Measurements from ENCODE around the gene CFAP77.

Gene CFAP77

GRCh38 chr9:132457504-132458236 lies 47.7 kb downstream of the CFAP77 start:
- DNase-seq = no peak

- no peak for DNase-seq
These were observed 48.4 kb downstream of the CFAP77 start for GRCh38 chr9:132458432-132458831.

- DNase-seq = no peak
These were observed 49.6 kb downstream of the CFAP77 start for GRCh38 chr9:132459661-132460060.

DNA sequence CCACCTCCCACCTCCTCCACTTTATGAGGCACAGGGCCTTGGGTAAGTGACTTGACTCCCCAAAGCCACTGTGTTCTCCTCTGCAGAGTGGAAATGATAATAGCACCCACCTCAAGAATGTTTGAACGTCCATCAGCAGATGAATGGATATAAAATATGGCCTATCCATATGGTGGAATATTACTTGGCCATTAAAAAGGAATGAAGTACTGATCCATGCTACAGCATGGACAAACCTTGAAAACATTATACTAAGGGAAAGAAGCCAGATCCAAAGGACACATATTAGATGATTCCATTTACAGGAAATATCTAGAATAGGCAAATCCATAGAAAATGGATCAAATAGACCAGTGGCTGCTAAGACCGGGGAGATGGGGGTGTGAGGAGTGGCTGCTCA lies 50.2 kb downstream of the CFAP77 start:
- no peak for DNase-seq

- DNase-seq = no peak
These were observed 51.4 kb downstream of the CFAP77 start for GRCh38 chr9:132461281-132461896.

- no peak for DNase-seq
These were observed 52.0 kb downstream of the CFAP77 start for GRCh38 chr9:132461971-132462370.

GRCh38 chr9:132464547-132464946 lies 54.5 kb downstream of the CFAP77 start:
- no peak for DNase-seq

DNA sequence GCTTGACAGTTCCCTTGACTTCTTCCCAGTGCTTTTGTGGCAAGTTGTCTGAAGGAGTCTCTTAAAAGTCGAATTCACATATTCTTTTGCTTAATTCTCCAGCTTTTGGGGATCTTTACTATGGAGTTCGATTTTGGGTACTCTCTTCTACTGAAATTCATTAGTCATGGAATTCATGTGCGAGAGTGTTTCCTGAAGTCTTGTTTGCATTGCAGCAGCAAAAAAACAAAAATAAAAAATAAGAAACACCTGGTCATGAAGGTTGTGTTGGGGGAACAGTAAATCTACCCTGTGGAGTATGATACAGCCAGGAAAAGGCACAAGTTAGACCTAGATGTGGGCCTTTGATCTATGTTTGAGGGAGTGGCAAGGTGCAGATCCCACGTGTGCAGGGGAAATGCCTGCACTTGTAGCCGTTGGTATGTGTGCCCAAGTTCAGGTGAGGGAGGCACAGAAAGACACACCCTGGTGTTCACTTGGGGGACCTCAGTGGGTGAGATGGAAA lies 55.2 kb downstream of the CFAP77 start:
- DNase-seq = no peak

- DNase-seq = peak; percentile 8 to 49
These were observed 62.2 kb downstream of the CFAP77 start for GRCh38 chr9:132472199-132472598.

- DNase-seq = peak in 1 of 2 experiments; percentile 49
These were observed 62.6 kb downstream of the CFAP77 start for GRCh38 chr9:132472599-132472998.

DNA sequence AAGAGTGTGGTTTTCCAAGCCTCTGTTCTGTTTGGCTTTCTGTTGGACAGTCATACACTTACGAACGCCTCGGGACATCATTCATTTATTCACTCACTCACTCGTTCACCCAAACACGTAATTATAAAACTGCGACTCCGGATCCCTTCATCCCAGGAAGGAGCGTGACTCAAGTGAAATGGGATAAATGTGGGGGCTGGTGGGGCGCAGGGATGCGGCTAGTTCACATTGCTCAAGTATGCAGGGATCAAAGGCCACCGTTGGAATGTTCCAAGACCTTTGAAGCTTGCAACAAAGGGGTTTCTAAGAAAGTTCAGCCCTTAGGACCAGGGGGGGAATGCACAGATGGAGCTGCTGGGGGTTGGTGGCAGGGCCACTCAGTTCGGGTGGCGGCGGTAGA lies 64.2 kb downstream of the CFAP77 start:
- DNase-seq = no peak

DNA sequence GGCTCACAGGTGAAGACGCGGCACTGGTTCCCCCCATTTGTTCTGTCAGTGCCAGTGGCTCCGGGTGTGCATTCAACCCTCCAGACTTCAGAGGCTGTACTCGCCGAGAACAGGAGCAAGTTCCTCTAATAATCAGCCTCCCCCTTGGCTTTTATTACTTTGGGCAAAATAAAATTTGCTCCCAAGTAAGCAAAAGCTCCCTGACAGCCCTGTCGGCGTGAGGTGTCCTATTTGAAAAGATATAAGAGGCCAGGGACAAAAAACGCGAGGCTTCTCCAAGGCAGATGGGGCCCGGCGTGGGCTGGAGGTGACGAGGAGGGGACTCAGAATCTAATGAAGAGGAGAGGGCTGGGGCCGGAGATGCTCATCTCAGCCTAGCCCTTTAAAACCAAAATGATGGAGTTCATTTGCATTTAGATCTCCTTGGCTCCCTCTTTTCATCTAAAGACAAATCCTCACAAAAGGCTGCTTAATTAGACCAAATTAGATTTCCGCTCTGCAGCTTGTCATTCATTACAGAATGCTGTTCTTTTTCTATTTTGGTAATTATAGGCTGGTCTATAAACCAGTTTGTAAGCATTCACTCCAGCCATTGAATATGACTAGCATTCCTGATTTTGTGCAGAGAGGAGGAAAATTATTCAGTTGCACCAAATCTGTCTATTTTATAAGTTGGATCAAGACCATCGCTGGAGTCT lies 68.5 kb downstream of the CFAP77 start:
- DNase-seq = no peak

GRCh38 chr9:132479733-132480132 lies 69.7 kb downstream of the CFAP77 start:
- DNase-seq = no peak

GRCh38 chr9:132481053-132481849 lies 71.2 kb downstream of the CFAP77 start:
- DNase-seq = no peak

DNA sequence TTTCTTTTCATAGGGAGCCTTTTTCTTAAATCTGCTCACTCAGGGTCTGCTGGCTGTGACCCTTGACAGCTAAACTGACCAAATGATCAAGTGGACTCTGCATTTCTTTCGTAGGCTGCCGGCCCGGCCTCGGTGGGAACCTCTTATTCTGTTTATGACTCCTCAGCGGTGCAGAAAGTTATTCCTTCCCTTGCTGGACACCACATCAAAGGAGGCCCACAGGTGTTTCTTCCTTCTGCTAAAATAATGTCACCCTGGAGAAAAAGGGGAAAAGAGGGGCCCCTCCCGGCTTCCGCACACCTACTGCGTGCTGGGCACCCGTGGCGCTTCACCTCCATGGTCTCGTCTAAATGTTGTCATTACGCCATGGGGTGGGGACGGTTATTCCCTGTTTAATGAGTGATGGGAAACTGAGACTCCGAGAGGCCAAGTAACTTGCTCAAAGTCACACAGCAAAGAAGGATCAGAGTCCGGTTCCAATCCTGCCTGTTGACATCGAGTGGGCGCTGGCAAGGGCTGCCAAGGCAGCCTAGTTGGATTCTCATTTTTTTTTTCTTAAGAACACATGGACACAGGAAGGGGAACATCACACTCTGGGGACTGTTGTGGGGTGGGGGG lies 72.3 kb downstream of the CFAP77 start:
- DNase-seq = no peak

- DNase-seq = no peak
These were observed 75.4 kb downstream of the CFAP77 start for GRCh38 chr9:132485393-132485792.

- DNase-seq = no peak
These were observed 76.8 kb downstream of the CFAP77 start for GRCh38 chr9:132486706-132487350.

DNA sequence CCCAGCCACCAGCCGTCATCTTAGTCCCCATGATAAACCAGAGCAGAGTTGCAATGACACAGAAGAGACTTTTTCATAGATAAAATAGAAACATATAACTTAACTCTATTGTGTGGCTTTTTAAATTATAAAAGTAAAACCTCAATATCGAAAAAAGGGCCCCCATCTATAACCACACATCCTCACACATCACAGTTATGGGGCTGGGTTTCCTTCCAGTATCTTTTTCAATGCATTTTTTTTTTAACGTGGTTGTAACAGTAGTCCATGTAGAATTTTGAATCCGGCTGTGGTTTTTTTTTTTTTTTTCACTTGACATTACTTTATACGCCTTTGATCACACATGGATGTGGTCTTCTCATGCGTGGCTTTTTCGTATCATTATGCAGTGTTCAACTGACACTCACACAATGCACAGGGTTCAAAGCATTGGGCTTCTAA lies 77.4 kb downstream of the CFAP77 start:
- no peak for DNase-seq

DNA sequence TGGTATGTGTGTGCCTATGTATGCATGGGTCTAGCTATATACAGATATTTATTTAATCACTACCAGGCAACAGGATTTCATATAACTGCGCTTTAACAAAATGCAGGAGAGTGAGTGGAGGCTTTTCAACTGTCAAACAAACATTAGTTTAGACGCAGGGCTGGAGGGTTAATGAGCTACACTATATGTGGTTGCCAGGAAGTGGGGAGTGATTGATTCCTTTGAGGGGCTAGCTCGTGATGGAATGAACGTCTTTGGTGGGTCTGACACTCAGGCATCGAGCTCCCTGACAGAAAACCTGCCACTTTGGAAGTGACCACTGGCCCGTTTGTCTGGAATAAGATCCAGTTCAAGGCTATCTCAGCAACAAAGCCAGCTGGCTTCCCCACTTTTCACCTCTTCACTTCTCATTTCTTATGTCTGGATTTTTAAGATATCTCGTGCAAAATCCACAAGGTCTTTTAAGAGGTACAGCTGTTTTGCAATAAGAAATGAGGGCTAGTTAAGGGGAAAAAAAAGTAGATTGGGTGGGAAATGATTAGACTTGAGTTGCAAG lies 78.0 kb downstream of the CFAP77 start:
- DNase-seq = no peak

DNA sequence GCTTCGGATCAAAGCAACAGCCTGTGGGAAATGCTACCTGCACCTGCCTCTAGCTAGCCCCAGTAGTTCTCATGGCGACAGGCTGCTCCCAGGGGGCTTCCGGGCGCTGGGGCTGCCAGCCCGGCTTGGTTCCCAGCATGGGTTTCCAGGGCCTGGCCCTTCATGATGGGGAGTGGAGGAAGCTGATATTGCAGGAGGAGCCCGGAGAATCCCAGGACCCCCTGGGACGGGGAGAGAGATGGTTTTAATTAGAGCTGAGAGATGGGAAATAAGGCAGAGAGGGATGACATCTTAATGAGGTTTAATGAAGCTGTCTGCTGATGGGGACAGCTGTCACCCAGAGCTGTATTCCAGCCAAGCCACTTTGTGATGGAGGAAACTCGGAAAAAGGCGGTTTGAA lies 78.6 kb downstream of the CFAP77 start:
- DNase-seq = no peak

DNA sequence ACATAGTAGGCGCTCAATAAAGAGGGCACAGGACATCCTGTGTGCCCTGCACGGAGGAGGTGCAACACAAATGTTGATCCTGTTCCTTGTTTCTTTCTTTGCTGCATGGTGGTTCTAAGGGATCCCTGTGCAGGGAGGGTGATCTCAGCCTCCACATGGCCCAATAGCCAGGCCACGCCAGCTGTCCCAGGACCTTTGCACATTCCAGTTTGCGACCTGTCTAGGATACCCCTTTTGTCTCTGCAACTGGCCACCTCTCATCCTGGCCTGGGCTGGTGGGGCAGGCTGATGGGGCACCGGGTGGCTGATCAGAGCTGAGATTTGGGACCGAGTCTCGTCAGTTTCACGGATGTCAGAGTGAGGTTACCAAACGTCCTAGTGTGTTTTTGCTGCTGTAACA lies 79.5 kb downstream of the CFAP77 start:
- DNase-seq = no peak

- DNase-seq = no peak
These were observed 84.8 kb downstream of the CFAP77 start for GRCh38 chr9:132494857-132495256.
